ENCODE data around the gene IL31.

IL31 gene

GRCh38 chr12:122162976-122163375 is 11.0 kb downstream of the IL31 start:
- no peak for TF ChIP-seq ZFX (IDR thresholded peaks at IDR 0.05)
- TF ChIP-seq, protein P1, sequence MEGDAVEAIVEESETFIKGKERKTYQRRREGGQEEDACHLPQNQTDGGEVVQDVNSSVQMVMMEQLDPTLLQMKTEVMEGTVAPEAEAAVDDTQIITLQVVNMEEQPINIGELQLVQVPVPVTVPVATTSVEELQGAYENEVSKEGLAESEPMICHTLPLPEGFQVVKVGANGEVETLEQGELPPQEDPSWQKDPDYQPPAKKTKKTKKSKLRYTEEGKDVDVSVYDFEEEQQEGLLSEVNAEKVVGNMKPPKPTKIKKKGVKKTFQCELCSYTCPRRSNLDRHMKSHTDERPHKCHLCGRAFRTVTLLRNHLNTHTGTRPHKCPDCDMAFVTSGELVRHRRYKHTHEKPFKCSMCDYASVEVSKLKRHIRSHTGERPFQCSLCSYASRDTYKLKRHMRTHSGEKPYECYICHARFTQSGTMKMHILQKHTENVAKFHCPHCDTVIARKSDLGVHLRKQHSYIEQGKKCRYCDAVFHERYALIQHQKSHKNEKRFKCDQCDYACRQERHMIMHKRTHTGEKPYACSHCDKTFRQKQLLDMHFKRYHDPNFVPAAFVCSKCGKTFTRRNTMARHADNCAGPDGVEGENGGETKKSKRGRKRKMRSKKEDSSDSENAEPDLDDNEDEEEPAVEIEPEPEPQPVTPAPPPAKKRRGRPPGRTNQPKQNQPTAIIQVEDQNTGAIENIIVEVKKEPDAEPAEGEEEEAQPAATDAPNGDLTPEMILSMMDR (conservative IDR thresholded peaks at IDR 0.05) = no peak
- H3K27ac ChIP-seq = no peak overlapping the region

- TF ChIP-seq, protein P1 (conservative IDR thresholded peaks at IDR 0.05) = no peak
- no peak for TF ChIP-seq ZFX (IDR thresholded peaks at IDR 0.05)
- no peak overlapping the region for H3K27ac ChIP-seq
Measured at GRCh38 chr12:122161682-122162081, 12.3 kb downstream of the IL31 start.

- TF ChIP-seq, protein P1 (conservative IDR thresholded peaks at IDR 0.05) = no peak
- TF ChIP-seq ZFX (IDR thresholded peaks at IDR 0.05) = no peak
- H3K27ac ChIP-seq = no peak overlapping the region
Measured at GRCh38 chr12:122160761-122161160, 13.3 kb downstream of the IL31 start.

DNA sequence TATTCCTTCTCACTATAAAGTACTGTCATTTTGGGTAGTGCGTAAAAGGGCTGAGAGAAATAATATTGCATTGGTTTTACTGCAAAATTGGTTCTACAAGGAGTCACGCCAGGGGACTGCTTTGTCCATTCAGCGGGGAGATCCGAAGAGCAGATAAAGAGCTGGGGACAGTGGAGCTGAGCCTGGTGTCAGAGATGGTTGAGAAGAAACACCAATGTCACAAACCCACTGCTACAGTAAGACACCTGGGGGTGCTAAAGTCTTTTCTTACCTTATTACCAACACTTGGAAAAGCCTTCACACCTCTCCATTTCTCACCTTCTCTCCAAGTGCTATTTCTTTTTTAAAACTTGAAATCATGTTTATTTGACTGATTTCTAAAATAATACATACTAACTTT is 14.1 kb downstream of the IL31 start:
- no peak overlapping the region for H3K27ac ChIP-seq
- TF ChIP-seq, protein P1 (conservative IDR thresholded peaks at IDR 0.05) = no peak

- H3K27ac ChIP-seq = no peak overlapping the region
- TF ChIP-seq, protein P1 (conservative IDR thresholded peaks at IDR 0.05) = no peak
- no peak for TF ChIP-seq ZFX (IDR thresholded peaks at IDR 0.05)
Measured at GRCh38 chr12:122158700-122159285, 15.2 kb downstream of the IL31 start.

DNA sequence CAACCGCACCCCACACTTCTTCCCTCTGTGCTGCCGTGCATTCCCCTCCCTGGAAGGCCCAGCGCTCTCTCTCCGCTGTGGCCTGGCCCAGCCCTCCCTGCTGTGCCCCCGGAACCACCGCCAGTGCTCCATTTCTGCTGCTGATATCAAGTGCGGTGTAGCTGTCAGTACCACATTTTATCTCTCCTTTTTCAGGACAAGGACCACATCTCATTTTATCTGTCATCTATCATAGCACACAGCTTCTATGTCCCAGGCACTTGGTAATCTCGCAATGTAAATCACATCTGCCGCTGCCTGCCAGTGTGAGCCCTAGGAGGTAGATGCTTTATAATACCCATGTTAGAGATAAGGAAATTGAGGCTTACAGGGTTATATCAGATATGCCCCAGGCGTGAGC is 18.3 kb downstream of the IL31 start:
- TF ChIP-seq, protein P1 (conservative IDR thresholded peaks at IDR 0.05) = no peak
- TF ChIP-seq ZFX (IDR thresholded peaks at IDR 0.05) = no peak
- H3K27ac ChIP-seq = no peak overlapping the region

- no peak for TF ChIP-seq ZFX (IDR thresholded peaks at IDR 0.05)
- TF ChIP-seq, protein P1 (conservative IDR thresholded peaks at IDR 0.05) = no peak
- no peak overlapping the region for H3K27ac ChIP-seq
Measured at GRCh38 chr12:122152754-122153153, 21.3 kb downstream of the IL31 start.

All from C4-2B (cell line).